ENCODE results near the gene SLAIN2.
A peak's percentile ranks its signal among the peaks of the same experiment; 100 is the strongest.

GRCh38 chr4:48340965-48341775 is at the start of gene SLAIN2:
- TF ChIP-seq, protein P1, sequence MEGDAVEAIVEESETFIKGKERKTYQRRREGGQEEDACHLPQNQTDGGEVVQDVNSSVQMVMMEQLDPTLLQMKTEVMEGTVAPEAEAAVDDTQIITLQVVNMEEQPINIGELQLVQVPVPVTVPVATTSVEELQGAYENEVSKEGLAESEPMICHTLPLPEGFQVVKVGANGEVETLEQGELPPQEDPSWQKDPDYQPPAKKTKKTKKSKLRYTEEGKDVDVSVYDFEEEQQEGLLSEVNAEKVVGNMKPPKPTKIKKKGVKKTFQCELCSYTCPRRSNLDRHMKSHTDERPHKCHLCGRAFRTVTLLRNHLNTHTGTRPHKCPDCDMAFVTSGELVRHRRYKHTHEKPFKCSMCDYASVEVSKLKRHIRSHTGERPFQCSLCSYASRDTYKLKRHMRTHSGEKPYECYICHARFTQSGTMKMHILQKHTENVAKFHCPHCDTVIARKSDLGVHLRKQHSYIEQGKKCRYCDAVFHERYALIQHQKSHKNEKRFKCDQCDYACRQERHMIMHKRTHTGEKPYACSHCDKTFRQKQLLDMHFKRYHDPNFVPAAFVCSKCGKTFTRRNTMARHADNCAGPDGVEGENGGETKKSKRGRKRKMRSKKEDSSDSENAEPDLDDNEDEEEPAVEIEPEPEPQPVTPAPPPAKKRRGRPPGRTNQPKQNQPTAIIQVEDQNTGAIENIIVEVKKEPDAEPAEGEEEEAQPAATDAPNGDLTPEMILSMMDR (IDR thresholded peaks at IDR 0.05) = peak in 5 of 6 experiments; percentile 23 to 61 (median 51)
- TF ChIP-seq POLR2A (IDR thresholded peaks at IDR 0.05) = peak; percentile 83 to 94
